PC-3 (cell line): ENCODE data around the gene P2RY11.

ENCODE experiments used
- CTCF ChIP-seq: fragments of 300-600 bp; sonication (generic); conservative IDR thresholded peaks from 2 replicates; pipeline ENCODE4 v1.5.1; 2017; ENCODE audit warnings: antibody characterized with exemption, low read depth, mild to moderate bottlenecking, low read length
- EZH2 ChIP-seq: fragments of 300-600 bp; sonication (generic); IDR thresholded peaks from one replicate; pipeline ENCODE4 v1.6.1; 2017; ENCODE audit warnings: antibody characterized with exemption, mild to moderate bottlenecking, low read length; ENCODE audit not compliant: unreplicated experiment
- EZH2phosphoT487 ChIP-seq: fragments of 300-600 bp; sonication (generic); IDR thresholded peaks from 2 replicates; pipeline ENCODE4 v1.6.1; 2018; ENCODE audit warnings: mild to moderate bottlenecking, antibody characterized with exemption, low read length, borderline replicate concordance

- TF ChIP-seq EZH2 (no peak), CTCF (no peak), EZH2phosphoT487 (no peak)
Measured at GRCh38 chr19:10141479-10141878, 30.0 kb downstream of the P2RY11 start.
